GM13976 (cell line): ENCODE measurements around the gene PXN.

Source experiments
- DNase-seq: peaks from one replicate; pipeline ENCODE4 v3.0.0; 2012; ENCODE audit warnings: low spot score
- CTCF ChIP-seq: IDR thresholded peaks from 2 replicates; pipeline ENCODE4 v1.5.1; 2012; ENCODE audit warnings: borderline replicate concordance, mild to moderate bottlenecking; ENCODE audit not compliant: insufficient read depth; ENCODE audit errors: extremely low read depth, missing control alignments, control extremely low read depth
- in situ Hi-C: fragments of 300-500 bp; cut with MboI; formaldehyde crosslinking; loops from one replicate; pipeline ENCODE4 v1.12.0; 2022; ENCODE audit warnings: low sequenced_read_pairs, mixed read lengths, inconsistent platforms; ENCODE audit not compliant: unreplicated experiment

PXN gene

DNA sequence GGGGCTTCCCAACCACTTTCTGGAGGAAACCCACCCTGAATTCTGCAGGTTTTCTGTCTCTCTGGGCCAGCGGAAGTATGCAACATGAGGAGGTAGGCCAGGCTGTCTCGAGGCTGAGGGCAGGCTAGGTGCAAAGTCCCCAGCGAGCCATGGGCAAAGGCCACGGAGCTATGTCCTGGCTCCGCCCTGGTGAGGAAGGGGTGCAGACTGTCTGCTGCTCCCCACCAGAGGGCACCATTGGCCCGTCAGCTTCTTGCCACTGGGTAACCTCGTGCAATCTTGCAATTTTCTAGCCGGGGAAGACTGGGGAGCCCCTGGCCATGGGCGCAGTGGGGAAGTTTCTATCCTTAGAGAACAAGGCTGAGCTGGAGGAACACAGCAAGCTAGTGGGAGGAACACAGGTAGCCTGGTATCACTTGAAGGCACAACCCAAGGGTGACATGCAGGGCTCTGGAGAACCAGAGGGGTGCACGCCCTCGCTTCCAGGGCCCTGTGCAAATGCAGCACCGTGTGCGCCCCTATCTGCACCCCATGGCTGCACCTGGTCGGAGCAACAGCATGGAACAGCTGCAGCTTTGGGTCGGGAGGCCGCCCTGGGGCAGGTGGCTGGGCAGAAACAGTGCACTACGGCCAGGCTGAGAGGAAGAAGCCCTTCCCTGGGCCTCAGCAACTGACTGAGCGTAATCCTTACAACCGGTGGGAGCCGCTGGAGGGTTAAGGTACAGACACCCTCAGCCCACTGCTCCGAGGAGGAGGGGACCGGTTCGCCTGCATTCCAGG lies 37.0 kb downstream of the PXN start:
- peak; percentile 94 for DNase-seq
- in situ Hi-C loops: loop anchor here (5.0 kb wide), 1 partner anchor 39 kb away; the partner anchor contains the start of gene PXN
- TF ChIP-seq CTCF: peak; percentile 90

DNA sequence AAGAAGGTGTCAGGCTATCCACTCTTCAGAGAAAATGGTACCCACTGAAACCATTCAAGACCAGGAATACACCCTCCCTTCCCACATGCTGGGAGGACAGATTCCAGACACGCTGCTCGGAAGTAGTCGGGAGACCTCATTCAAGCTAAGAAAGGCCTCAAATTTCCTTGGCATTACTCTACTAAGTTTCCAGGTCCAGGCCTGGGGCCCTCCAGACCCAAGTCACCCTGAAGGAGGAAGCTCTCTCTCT lies 37.6 kb downstream of the PXN start:
- DNase-seq: no peak
- in situ Hi-C loops: loop anchor here (5.0 kb wide), 1 partner anchor 39 kb away; the partner anchor contains the start of gene PXN
- TF ChIP-seq CTCF: no peak

DNA sequence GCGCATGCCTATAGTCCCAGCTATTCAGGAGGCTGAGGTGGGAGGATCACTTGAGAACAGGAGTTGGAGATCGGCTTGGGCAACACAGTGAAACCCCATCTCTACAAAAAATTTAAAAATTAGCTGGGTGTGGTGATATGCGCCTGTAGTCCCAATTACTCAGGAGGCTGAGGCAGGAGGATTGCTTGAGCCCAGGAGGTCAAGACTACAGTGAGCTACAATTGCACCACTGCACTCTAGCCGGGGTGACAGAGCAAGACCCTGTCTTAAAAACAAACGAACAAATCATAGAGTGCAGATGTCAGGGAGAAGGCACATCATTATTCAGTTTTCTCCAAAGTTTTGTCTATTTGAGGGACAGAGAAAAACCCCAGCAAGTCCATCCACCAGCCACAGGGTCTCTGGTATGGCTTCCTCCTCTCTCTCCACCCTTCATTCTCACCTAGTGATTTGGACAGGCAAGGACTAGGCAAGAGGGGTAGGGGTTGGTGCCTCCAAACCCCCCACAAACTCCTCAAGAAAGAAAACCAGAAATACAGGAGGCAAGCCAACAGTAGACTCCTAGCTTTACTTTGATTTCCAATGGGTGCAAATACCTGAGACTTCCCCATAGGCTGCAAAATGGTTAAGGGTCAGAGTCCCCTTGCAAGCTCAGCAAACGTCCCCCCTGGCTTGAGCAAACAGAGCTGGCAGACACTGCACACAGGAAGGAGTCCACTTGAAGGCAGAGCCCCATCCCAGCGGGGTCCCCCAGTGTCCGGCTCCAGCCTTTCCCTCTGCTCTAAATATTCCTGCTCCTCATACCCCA lies 38.1 kb downstream of the PXN start:
- in situ Hi-C loops: loop anchor here (5.0 kb wide), 1 partner anchor 40 kb away; the partner anchor contains the start of gene PXN
- no peak for TF ChIP-seq CTCF
- DNase-seq: no peak

GRCh38 chr12:120225852-120226640 lies 39.5 kb downstream of the PXN start:
- peak; percentile 74 for DNase-seq
- in situ Hi-C loops: loop anchor here (5.0 kb wide), 1 partner anchor 41 kb away; the partner anchor contains the start of gene PXN
- TF ChIP-seq CTCF: no peak

DNA sequence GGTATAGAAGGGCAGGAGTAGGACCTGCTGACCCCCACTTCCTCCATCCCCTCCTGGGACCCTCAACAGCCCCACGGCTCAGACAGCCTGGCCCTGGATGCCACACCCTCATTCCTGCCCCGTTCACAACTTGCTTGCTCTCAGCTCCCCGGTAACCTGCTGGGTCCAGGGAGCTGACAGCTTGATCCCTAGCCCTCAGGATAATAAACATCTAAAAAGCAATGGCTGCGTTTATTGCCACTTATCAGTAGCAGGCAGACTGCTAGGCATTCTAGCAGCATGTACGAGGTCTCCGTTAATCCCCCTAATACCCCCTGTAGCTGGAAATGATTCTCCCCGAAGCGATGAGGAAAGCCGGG lies 40.4 kb downstream of the PXN start:
- no peak for DNase-seq
- TF ChIP-seq CTCF: no peak
- in situ Hi-C loops: loop anchor here (5.0 kb wide), 1 partner anchor 42 kb away; the partner anchor contains the start of gene PXN
